Endothelial cell (in vitro differentiated cells): ENCODE measurements around the gene RBM19. TPM values are rescaled to one million over a fixed set of nuclear protein-coding genes. Genes with fewer than 3 reads are reported as not detected.

Experiments used
- DNase-seq: peaks from one replicate; pipeline ENCODE4 v3.0.0; 2021; ENCODE audit warnings: low spot score
- H3K27ac Mint-ChIP-seq: one replicate; pipeline ENCODE4 v1.8.0; 2021; ENCODE audit warnings: mixed read lengths, inconsistent platforms; ENCODE audit not compliant: unreplicated experiment
- H3K27me3 Mint-ChIP-seq: one replicate; pipeline ENCODE4 v1.8.0; 2021; ENCODE audit warnings: mild to moderate bottlenecking, moderate library complexity, mixed read lengths, inconsistent platforms; ENCODE audit not compliant: unreplicated experiment
- H3K36me3 Mint-ChIP-seq: one replicate; pipeline ENCODE4 v1.8.0; 2021; ENCODE audit warnings: mild to moderate bottlenecking, low read depth, mixed read lengths, inconsistent platforms; ENCODE audit not compliant: unreplicated experiment
- H3K4me1 Mint-ChIP-seq: one replicate; pipeline ENCODE4 v1.8.0; 2021; ENCODE audit warnings: mild to moderate bottlenecking, mixed read lengths, inconsistent platforms; ENCODE audit not compliant: unreplicated experiment
- H3K4me3 Mint-ChIP-seq: one replicate; pipeline ENCODE4 v1.8.0; 2021; ENCODE audit warnings: mild to moderate bottlenecking, mixed read lengths, inconsistent platforms; ENCODE audit not compliant: unreplicated experiment
- H3K9me3 Mint-ChIP-seq: one replicate; pipeline ENCODE4 v1.8.0; 2021; ENCODE audit warnings: mixed read lengths, inconsistent platforms; ENCODE audit not compliant: unreplicated experiment
- CTCF ChIP-seq: fragments of 200-600 bp; sonication (generic); IDR thresholded peaks from one replicate; pipeline ENCODE4 v1.5.0; 2021; ENCODE audit warnings: antibody characterized with exemption; ENCODE audit not compliant: unreplicated experiment
- total RNA-seq: library from RNA; stranded (reverse); fragmentation: NEBNext Ultra II Directional; extraction: Animal tissue kit (Norgen Biotek cat#: 25700); gene quantifications from one replicate; pipeline ENCODE4 v1.2.1, GENCODE V29; 2021; ENCODE audit not compliant: unreplicated experiment

Gene RBM19
- total RNA-seq, 1 donor from 2014 or later, result 27.4 TPM

GRCh38 chr12:113971392-113971791, 5.3 kb upstream of the RBM19 start:
- H3K36me3 Mint-ChIP-seq, result no peaks in the 10 kb centered on the region
- H3K27ac Mint-ChIP-seq, result no peak overlapping the region
- no peaks in the 10 kb centered on the region for H3K27me3 Mint-ChIP-seq
- peaks cover 6% of the 10 kb centered on the region for H3K4me1 Mint-ChIP-seq
- DNase-seq, result no peak
- no peak for TF ChIP-seq CTCF
- H3K4me3 Mint-ChIP-seq, result no peak overlapping the region
- no peaks in the 10 kb centered on the region for H3K9me3 Mint-ChIP-seq

- no peak overlapping the region for H3K4me3 Mint-ChIP-seq
- no peak for TF ChIP-seq CTCF
- no peaks in the 10 kb centered on the region for H3K36me3 Mint-ChIP-seq
- no peaks in the 10 kb centered on the region for H3K9me3 Mint-ChIP-seq
- H3K4me1 Mint-ChIP-seq, result peaks cover 13% of the 10 kb centered on the region
- DNase-seq, result no peak
- peaks cover 2% of the 10 kb centered on the region for H3K27me3 Mint-ChIP-seq
- no peak overlapping the region for H3K27ac Mint-ChIP-seq
These were observed 4.1 kb upstream of the RBM19 start for GRCh38 chr12:113970211-113970610.

DNA sequence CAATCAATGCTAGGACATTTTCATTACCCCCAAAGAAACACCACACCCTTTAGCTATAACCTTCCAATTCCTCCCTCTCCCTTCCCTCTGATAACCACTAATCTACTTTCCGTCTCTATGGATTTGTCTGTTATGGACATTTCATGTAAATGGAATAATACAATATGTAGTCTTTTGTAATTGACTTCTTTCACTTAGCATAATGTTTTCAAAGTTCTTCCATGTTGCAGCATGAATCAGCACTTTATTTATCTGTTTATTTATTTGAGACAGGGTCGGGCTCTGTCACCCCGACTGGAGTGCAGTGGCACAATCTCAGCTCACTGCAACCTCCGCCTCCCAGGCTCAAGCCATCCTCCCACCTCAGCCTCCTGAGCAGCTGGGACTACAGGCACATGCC, 1.2 kb upstream of the RBM19 start:
- Mint-ChIP-seq H3K36me3 (no peaks in the 10 kb centered on the region), H3K4me3 (no peak overlapping the region), H3K27me3 (peaks cover 2% of the 10 kb centered on the region), H3K27ac (no peak overlapping the region), H3K9me3 (no peaks in the 10 kb centered on the region), H3K4me1 (peaks cover 14% of the 10 kb centered on the region)
- no peak for DNase-seq
- TF ChIP-seq CTCF, result no peak

DNA sequence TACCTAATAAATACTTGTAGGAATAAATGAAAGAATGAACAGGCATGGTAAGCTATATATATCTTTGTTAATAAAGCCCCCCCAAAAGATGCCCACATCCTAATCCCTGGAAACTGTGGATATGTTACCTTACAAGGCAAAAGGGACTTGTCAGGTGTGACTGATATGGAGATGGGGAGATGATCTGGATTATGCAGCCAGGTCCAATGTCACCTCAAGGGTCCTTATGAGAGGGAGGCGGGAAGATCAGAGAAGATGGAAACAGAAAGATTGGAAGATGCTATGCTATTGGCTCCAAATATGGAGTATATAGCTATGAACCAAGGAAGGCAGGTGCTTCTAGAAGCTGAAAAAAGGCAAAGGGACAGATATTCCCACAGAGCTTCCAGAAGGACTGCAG, 3.4 kb downstream of the RBM19 start:
- Mint-ChIP-seq H3K36me3 (peaks cover 8% of the 10 kb centered on the region), H3K27me3 (peaks cover 2% of the 10 kb centered on the region), H3K4me3 (no peak overlapping the region), H3K4me1 (peaks cover 14% of the 10 kb centered on the region), H3K27ac (no peak overlapping the region), H3K9me3 (no peaks in the 10 kb centered on the region)
- TF ChIP-seq CTCF, result no peak
- no peak for DNase-seq

GRCh38 chr12:113961921-113962710, 4.0 kb downstream of the RBM19 start:
- Mint-ChIP-seq H3K4me1 (peaks cover 12% of the 10 kb centered on the region), H3K4me3 (no peak overlapping the region), H3K9me3 (no peaks in the 10 kb centered on the region), H3K27ac (no peak overlapping the region), H3K27me3 (peaks cover 2% of the 10 kb centered on the region), H3K36me3 (peaks cover 8% of the 10 kb centered on the region)
- no peak for TF ChIP-seq CTCF
- DNase-seq, result no peak
